Measurements from ENCODE around the gene MTNR1A. TPM values are rescaled to one million over a fixed set of nuclear protein-coding genes. Genes with fewer than 3 reads are reported as not detected.
A peak's percentile ranks its signal among the peaks of the same experiment; 100 is the strongest.

Gene MTNR1A
- total and polyA plus RNA-seq, 9 of the 15 experiments (the other 6 are each of a cell fraction or from before 2014, with no cell fraction given): 0.09 to 0.12 (median 0.10) TPM; not detected in 5

GRCh38 chr4:186500721-186501304 lies 54.6 kb downstream of the MTNR1A start (continued):
- TF ChIP-seq HNRNPLL (IDR thresholded peaks at IDR 0.05; ENCODE audit: low read depth, low read length, poor library complexity, severe bottlenecking) (peak; percentile 77), AFF4 (CRISPR knock-in tag; IDR thresholded peaks at IDR 0.05) (0 out of 2 replicates have a peak, but pooled peaks have one; percentile 58), DACH1 (IDR thresholded peaks at IDR 0.05; ENCODE audit: partially characterized antibody) (peak; percentile 6), POLR2G (IDR thresholded peaks at IDR 0.05; ENCODE audit: low read depth, low read length) (peak; percentile 95), PKNOX1 (IDR thresholded peaks at IDR 0.05) (peak; percentile 37; the same call in 1 of the 2 replicates), TFAP4 (CRISPR knock-in tag; IDR thresholded peaks at IDR 0.05; ENCODE audit: borderline replicate concordance) (peak; percentile 94), ZBTB33 (CRISPR knock-in tag; IDR thresholded peaks at IDR 0.05) (0 out of 2 replicates have a peak, but pooled peaks have one; percentile 20), L3MBTL2 (IDR thresholded peaks at IDR 0.05) (peak; percentile 93), SMC3 (conservative IDR thresholded peaks at IDR 0.05; ENCODE audit: insufficient read depth, low read depth, low read length) (no peak), DPF2 (IDR thresholded peaks at IDR 0.05) (peak; percentile 17; the same call in 1 of the 2 replicates), CREM (IDR thresholded peaks at IDR 0.05; ENCODE audit: low read depth) (peak; percentile 92), ZNF511 (CRISPR knock-in tag; IDR thresholded peaks at IDR 0.05) (0 out of 2 replicates have a peak, but pooled peaks have one; percentile 27), TBP (optimal IDR thresholded peaks at IDR 0.05; ENCODE audit: low read depth, low read length) (peak; percentile 88), STAT6 (CRISPR knock-in tag; IDR thresholded peaks at IDR 0.05) (0 out of 2 replicates have a peak, but pooled peaks have one; percentile 47), TAF9B (IDR thresholded peaks at IDR 0.05; ENCODE audit: partially characterized antibody) (peak; percentile 77)
